Measurements from ENCODE around the gene RAB11FIP4. TPM values are rescaled to one million over a fixed set of nuclear protein-coding genes. Genes with fewer than 3 reads are reported as not detected.

The RAB11FIP4 gene
- total and polyA plus RNA-seq, 9 donors, result 1.8 to 16.5 (median 6.4) TPM

GRCh38 chr17:31565652-31566051, 174.2 kb downstream of the RAB11FIP4 start:
- intact Hi-C loops (cut with DNase I), result no loop called here
- Histone ChIP-seq H3K4me1 (ENCODE audit: insufficient read depth) (peaks cover 11% of the 10 kb centered on the region), H3K36me3 (no peaks in the 10 kb centered on the region), H3K27me3 (no peaks in the 10 kb centered on the region), H3K27ac (no peak overlapping the region), H3K4me3 (no peak overlapping the region), H3K9me3 (no peaks in the 10 kb centered on the region)
- 91 to 94% (median 91%) methylated on average over 9 of the region's 9 CpGs for WGBS, 3 donors
- TF ChIP-seq POLR2A (IDR thresholded peaks at IDR 0.05) (no peak), CTCF (IDR thresholded peaks at IDR 0.05) (no peak), EP300 (IDR thresholded peaks at IDR 0.05) (no peak)
- no peak for DNase-seq

GRCh38 chr17:31566247-31566991, 174.9 kb downstream of the RAB11FIP4 start:
- Histone ChIP-seq H3K4me1 (ENCODE audit: insufficient read depth) (peaks cover 17% of the 10 kb centered on the region), H3K9me3 (no peaks in the 10 kb centered on the region), H3K4me3 (no peak overlapping the region), H3K27me3 (no peaks in the 10 kb centered on the region), H3K27ac (peak overlapping the region in 1 of 2 donors; percentile 1), H3K36me3 (no peaks in the 10 kb centered on the region)
- intact Hi-C loops (cut with DNase I), result no loop called here
- 63 to 80% (median 68%) methylated on average over 12 of the region's 12 CpGs for WGBS, 3 donors
- DNase-seq, result no peak
- TF ChIP-seq EP300 (IDR thresholded peaks at IDR 0.05) (no peak), CTCF (IDR thresholded peaks at IDR 0.05) (no peak), POLR2A (IDR thresholded peaks at IDR 0.05) (no peak)

GRCh38 chr17:31566992-31567373, 175.5 kb downstream of the RAB11FIP4 start:
- no peak overlapping the region for H3K4me3 ChIP-seq
- no peak for DNase-seq
- WGBS, 3 donors, result 88 to 97% (median 93%) methylated on average over 6 of the region's 6 CpGs
- TF ChIP-seq POLR2A (IDR thresholded peaks at IDR 0.05) (no peak), EP300 (IDR thresholded peaks at IDR 0.05) (no peak), CTCF (IDR thresholded peaks at IDR 0.05) (no peak)
- no peaks in the 10 kb centered on the region for H3K27me3 ChIP-seq
- no peaks in the 10 kb centered on the region for H3K9me3 ChIP-seq
- peaks cover 20% of the 10 kb centered on the region for H3K4me1 ChIP-seq (ENCODE audit: insufficient read depth)
- H3K36me3 ChIP-seq, result no peaks in the 10 kb centered on the region
- peak overlapping the region in 1 of 2 donors; percentile 1 for H3K27ac ChIP-seq
- intact Hi-C loops (cut with DNase I), result no loop called here

GRCh38 chr17:31568121-31568520, 176.6 kb downstream of the RAB11FIP4 start:
- intact Hi-C loops (cut with DNase I), result no loop called here
- 82 to 94% (median 93%) methylated on average over 8 to 9 of the region's 9 CpGs for WGBS, 3 donors
- TF ChIP-seq POLR2A (IDR thresholded peaks at IDR 0.05), result no peak
- no peak for TF ChIP-seq EP300 (IDR thresholded peaks at IDR 0.05)
- TF ChIP-seq CTCF (IDR thresholded peaks at IDR 0.05), result no peak
- Histone ChIP-seq H3K27me3 (no peaks in the 10 kb centered on the region), H3K4me3 (no peak overlapping the region), H3K27ac (peak overlapping the region in 1 of 2 donors; percentile 15), H3K4me1 (ENCODE audit: insufficient read depth) (peaks cover 28% of the 10 kb centered on the region), H3K36me3 (no peaks in the 10 kb centered on the region), H3K9me3 (no peaks in the 10 kb centered on the region)
- DNase-seq, result no peak
